HG03457 (cell line): ENCODE data around the gene GOLGA6L7.
"Not testable (repeated sequence)": the region's sequence is repeated elsewhere in the genome, so short reads cannot be mapped to it uniquely, and the experiment has no call there.

Experiments used
- ATAC-seq: cut with Tn5 transposase; IDR thresholded peaks from one replicate; pipeline ENCODE4 v1.9.1; 2021; ENCODE audit warnings: moderate number of reproducible peaks; ENCODE audit not compliant: unreplicated experiment

GOLGA6L7 gene

GRCh38 chr15:28848521-28848920 lies at the start of gene GOLGA6L7:
GOLGA6L7 (minus strand) TSS chr15:28848644; CDS start chr15:28848549, 95 bp downstream.
- ATAC-seq: not testable (repeated sequence)

- ATAC-seq: no peak
Measured at GRCh38 chr15:28897861-28898585, 49.6 kb upstream of the GOLGA6L7 start.

- no peak for ATAC-seq
Measured at GRCh38 chr15:28896951-28897350, 48.5 kb upstream of the GOLGA6L7 start.

- no peak for ATAC-seq
Measured at GRCh38 chr15:28895566-28895965, 47.1 kb upstream of the GOLGA6L7 start.

- no peak for ATAC-seq
Measured at GRCh38 chr15:28895146-28895545, 46.7 kb upstream of the GOLGA6L7 start.

- no peak for ATAC-seq
Measured at GRCh38 chr15:28894631-28895030, 46.2 kb upstream of the GOLGA6L7 start.

GRCh38 chr15:28892789-28893610 lies 44.6 kb upstream of the GOLGA6L7 start:
- ATAC-seq: no peak

- ATAC-seq: no peak
Measured at GRCh38 chr15:28891588-28891987, 43.1 kb upstream of the GOLGA6L7 start.

GRCh38 chr15:28890711-28891495 lies 42.5 kb upstream of the GOLGA6L7 start:
- ATAC-seq: no peak

- ATAC-seq: not testable (repeated sequence)
Measured at GRCh38 chr15:28890291-28890690, 41.8 kb upstream of the GOLGA6L7 start.

- ATAC-seq: not testable (repeated sequence)
Measured at GRCh38 chr15:28889871-28890270, 41.4 kb upstream of the GOLGA6L7 start.

- no peak for ATAC-seq
Measured at GRCh38 chr15:28889346-28889745, 40.9 kb upstream of the GOLGA6L7 start.

GRCh38 chr15:28888900-28889299 lies 40.5 kb upstream of the GOLGA6L7 start:
- ATAC-seq: no peak

- no peak for ATAC-seq
Measured at GRCh38 chr15:28888302-28888894, 40.0 kb upstream of the GOLGA6L7 start.

GRCh38 chr15:28887339-28888174 lies 39.1 kb upstream of the GOLGA6L7 start:
- no peak for ATAC-seq

- ATAC-seq: no peak
Measured at GRCh38 chr15:28886431-28887338, 38.2 kb upstream of the GOLGA6L7 start.

- no peak for ATAC-seq
Measured at GRCh38 chr15:28885630-28886430, 37.4 kb upstream of the GOLGA6L7 start, which contains the start of gene APBA2. APBA2 (plus strand) TSS chr15:28885974; CDS start chr15:29053885, 167,911 bp downstream.

- no peak for ATAC-seq
Measured at GRCh38 chr15:28885128-28885629, 36.7 kb upstream of the GOLGA6L7 start.
